HepG2 (cell line): Measurements from ENCODE around the gene CDCP2. TPM values are rescaled to one million over a fixed set of nuclear protein-coding genes. Genes with fewer than 3 reads are reported as not detected.

ENCODE experiments used
- ATAC-seq: fragments of 200-7000 bp; cut with Tn5 transposase; 3 replicates; pipeline ENCODE4 v1.9.1; 2020; ENCODE audit warnings: mild to moderate bottlenecking, moderate library complexity
- BruUV-seq: library from RNA; stranded (reverse); fragments of 400-500 nt; replicated peaks from 2 replicates; lab custom pipeline; 2021; lab: Mats Ljungman, UMichigan
- CTCF ChIA-PET: fragments of 300-600 bp; formaldehyde crosslinking; extraction: SDS; loops from one replicate; lab custom pipeline; 2021; ENCODE audit warnings: low total read pairs, inconsistent platforms, low intra/inter-chr PET ratio; lab: Yijun Ruan, JAX
- POLR2A ChIA-PET: fragments of 350-600 bp; sonication (Branson Sonifier 250); formaldehyde crosslinking; loops from one replicate; lab custom pipeline; 2020; ENCODE audit warnings: antibody characterized with exemption, inconsistent platforms; lab: Yijun Ruan, JAX
- DNase-seq: peaks from one replicate; pipeline ENCODE4 v3.0.0-alpha.2; 2015; ENCODE audit warnings: low spot score
- FAIRE-seq: peaks from 3 replicates; lab custom pipeline; 2011; peaks lifted over from hg19 to GRCh38; lab: Jason Lieb, UNC
- H2AFZ ChIP-seq: one replicate; pipeline ENCODE4 v1.6.1; 2011; ENCODE audit warnings: low read length, inconsistent platforms
- H3K27ac ChIP-seq: fragments of 300-600 bp; 3 replicates; pipeline ENCODE4 v1.8.0; 2011; ENCODE audit warnings: mixed run types, mild to moderate bottlenecking, mixed read lengths, low read length, inconsistent platforms; ENCODE audit not compliant: insufficient read depth; ENCODE audit errors: extremely low read length
- H3K27me3 ChIP-seq, 2 experiments: fragments of 200-600 bp in 1 of 2; 2 replicates in 1 of 2; 3 replicates in 1 of 2; pipeline versions ENCODE4 v1.6.0 to v1.8.0; 2011; ENCODE audit warnings: low read length in 2 of 2, mild to moderate bottlenecking in 2 of 2, moderate library complexity in 2 of 2, inconsistent platforms in 1 of 2; ENCODE audit not compliant: insufficient read depth in 2 of 2, control insufficient read depth in 1 of 2
- H3K36me3 ChIP-seq, 2 experiments: fragments of 200-600 bp in 1 of 2; replicated peaks in 1 of 2; 2 replicates in 1 of 2; 3 replicates in 1 of 2; pipeline versions ENCODE4 v1.5.1 to v1.8.0; 2011; ENCODE audit warnings: low read length in 2 of 2, inconsistent platforms in 1 of 2; ENCODE audit not compliant: insufficient read depth in 2 of 2, control insufficient read depth in 1 of 2
- H3K4me1 ChIP-seq: 2 replicates; pipeline ENCODE4 v1.5.1; 2012; ENCODE audit warnings: low read length, inconsistent platforms; ENCODE audit not compliant: insufficient read depth
- H3K4me2 ChIP-seq: 2 replicates; pipeline ENCODE4 v1.6.0; 2011; ENCODE audit warnings: low read depth, low read length, inconsistent platforms
- H3K4me3 ChIP-seq, 3 experiments: fragments of 200-600 bp in 1 of 3; sonication (generic), shearing (Covaris generic) in 1 of 3; replicated peaks in 1 of 3; 2 replicates each; pipeline ENCODE4 v1.5.1; 2011 to 2016; ENCODE audit warnings: low read length in 3 of 3, inconsistent platforms in 2 of 3, low read depth in 2 of 3, mild to moderate bottlenecking in 2 of 3, control low read depth in 1 of 3, mixed read lengths in 1 of 3; ENCODE audit not compliant: insufficient read depth in 1 of 3
- H3K79me2 ChIP-seq: one replicate; pipeline ENCODE4 v1.6.1; 2011; ENCODE audit warnings: low read length, inconsistent platforms; ENCODE audit not compliant: insufficient read depth
- H3K9ac ChIP-seq: 2 replicates; pipeline ENCODE4 v1.6.0; 2011; ENCODE audit warnings: mild to moderate bottlenecking, low read depth, low read length, inconsistent platforms; ENCODE audit not compliant: insufficient read depth
- H3K9me3 ChIP-seq: 2 replicates; pipeline ENCODE4 v1.5.1; 2012; ENCODE audit warnings: mild to moderate bottlenecking, low read length
- H4K20me1 ChIP-seq: 2 replicates; pipeline ENCODE4 v1.6.0; 2011; ENCODE audit warnings: inconsistent platforms, mild to moderate bottlenecking, low read length, moderate library complexity; ENCODE audit not compliant: insufficient read depth
- PRPF4 ChIP-seq: fragments of 200-400 bp; formaldehyde crosslinking; IDR thresholded peaks from 2 replicates; pipeline ENCODE4 v1.6.1; 2016; ENCODE audit warnings: low read length, low read depth; ENCODE audit not compliant: poor library complexity, severe bottlenecking
- RAD21 ChIP-seq: fragments of 450-650 bp; formaldehyde crosslinking; IDR thresholded peaks from 2 replicates; pipeline ENCODE4 v1.5.0; 2020; ENCODE audit warnings: mild to moderate bottlenecking
- REPIN1 ChIP-seq: sonication (generic); formaldehyde crosslinking; IDR thresholded peaks from 2 replicates; pipeline ENCODE4 v1.8.0; 2022; ENCODE audit warnings: missing genetic modification reagents, low read depth, mild to moderate bottlenecking, borderline replicate concordance
- RFX5 ChIP-seq: IDR thresholded peaks from 2 replicates; pipeline ENCODE4 v1.6.1; 2011; ENCODE audit warnings: low read depth, low read length, improper control_type of control experiment
- SNRNP70 ChIP-seq: fragments of 200-400 bp; formaldehyde crosslinking; IDR thresholded peaks from 2 replicates; pipeline ENCODE4 v1.6.1; 2017; ENCODE audit warnings: mild to moderate bottlenecking, low read depth, low read length, moderate library complexity
- ZNF138 ChIP-seq: sonication (generic); formaldehyde crosslinking; IDR thresholded peaks from 2 replicates; pipeline ENCODE4 v1.5.0; 2020; ENCODE audit warnings: mild to moderate bottlenecking, low read depth, missing genetic modification reagents
- ZNF674 ChIP-seq: sonication (generic); formaldehyde crosslinking; IDR thresholded peaks from 2 replicates; pipeline ENCODE4 v1.5.0; 2020; ENCODE audit warnings: low read depth, mild to moderate bottlenecking, missing genetic modification reagents
- ZNF782 ChIP-seq: sonication (generic); formaldehyde crosslinking; IDR thresholded peaks from 2 replicates; pipeline ENCODE4 v1.4.0; 2020; ENCODE audit warnings: missing genetic modification reagents, mild to moderate bottlenecking, borderline replicate concordance
- WGBS: methylation state at CpG from one replicate; pipeline ENCODE4 v1.1.6; 2017; ENCODE audit warnings: low lambda C conversion rate; 5-methylcytosine and 5-hydroxymethylcytosine counted together
- in situ Hi-C: cut with HindIII; loops from 2 replicates; pipeline ENCODE4 v1.10.0; 2017; ENCODE audit warnings: low pct_unique_long_range_greater_than_20kb; ENCODE audit not compliant: extremely low pct_ligation_motif_present
- intact Hi-C: fragments of 100-400 bp; cut with micrococcal nuclease; formaldehyde crosslinking; loops from one replicate; pipeline ENCODE4 v1.10.0; 2022; ENCODE audit not compliant: unreplicated experiment
- polyA plus RNA-seq, 8 experiments: library from polyadenylated mRNA; depleted of rRNA in 3 of 8; stranded (reverse) in 7 of 8; unstranded in 1 of 8; fragments of >200 nt; fragmentation: Illumina TruSeq in 4 of 8; extraction: Trizol in 4 of 8; gene quantifications; 2 replicates each; pipeline versions ENCODE4 v1.2.1 to v1.2.3, GENCODE V29; 2011 to 2016; ENCODE audit warnings: low read depth in 4 of 8, missing spikeins in 1 of 8, mixed read lengths in 1 of 8; ENCODE audit not compliant: insufficient read depth in 1 of 8
- total RNA-seq, 5 experiments: library from RNA; depleted of rRNA; stranded (reverse); fragments of >200 nt; fragmentation: Illumina TruSeq; extraction: Trizol; gene quantifications; 2 replicates each; pipeline ENCODE4 v1.2.3, GENCODE V29; 2016; ENCODE audit warnings: low read depth in 1 of 5
- TF ChIP-seq, protein P1 (sequence below): sonication (generic); formaldehyde crosslinking; IDR thresholded peaks from 2 replicates; pipeline ENCODE4 v1.4.0; 2020; ENCODE audit warnings: mild to moderate bottlenecking, missing genetic modification reagents, borderline replicate concordance
- TF ChIP-seq, protein P2 (sequence below): sonication (generic); formaldehyde crosslinking; IDR thresholded peaks from 2 replicates; pipeline ENCODE4 v1.8.1; 2023; ENCODE audit warnings: mild to moderate bottlenecking, missing genetic modification reagents
- TF ChIP-seq, protein P3 (sequence below): sonication (generic); formaldehyde crosslinking; IDR thresholded peaks from 2 replicates; pipeline ENCODE4 v1.5.1; 2020; ENCODE audit warnings: missing genetic modification reagents, mild to moderate bottlenecking, borderline replicate concordance

Gene CDCP2
- total and polyA plus RNA-seq, 2 of the 13 experiments (the other 11 are each of a cell fraction or from before 2014, with no cell fraction given) = not detected

DNA sequence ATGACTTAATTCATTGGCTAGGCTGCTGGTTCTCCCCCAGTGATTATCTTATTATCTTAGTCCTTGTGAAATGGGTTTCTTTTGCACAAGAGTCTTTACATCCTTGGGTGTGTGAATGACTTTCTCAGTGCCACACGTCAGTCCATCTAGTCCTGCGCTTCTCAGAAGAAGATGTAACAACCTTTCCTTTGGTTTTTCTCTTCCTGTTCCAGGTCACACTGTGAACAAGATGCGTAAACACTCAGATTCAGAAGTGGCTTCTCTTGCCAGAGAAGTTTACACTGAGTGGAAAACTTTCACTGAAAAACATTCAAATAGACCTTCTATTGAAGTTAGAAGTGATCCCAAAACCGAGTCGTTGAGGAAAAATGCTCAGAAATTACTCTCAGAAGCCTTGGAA, 64.4 kb downstream of the CDCP2 start:
- Histone ChIP-seq H3K27ac (no peak overlapping the region), H3K36me3 (no peaks in the 10 kb centered on the region; a peak in 1 of 5 replicates), H3K4me3 (no peak overlapping the region), H3K27me3 (no peaks in the 10 kb centered on the region), H3K4me2 (no peak overlapping the region), H2AFZ (no peak overlapping the region), H3K9ac (no peak overlapping the region), H3K4me1 (peaks cover 9% of the 10 kb centered on the region; the same call in 1 of the 2 replicates), H3K9me3 (no peaks in the 10 kb centered on the region), H4K20me1 (no peaks in the 10 kb centered on the region), H3K79me2 (no peaks in the 10 kb centered on the region)
- DNase-seq (no peak), FAIRE-seq (no peak), ATAC-seq (no peak)
- ChIA-PET POLR2A (no interaction called here), CTCF (no interaction called here)
- in situ Hi-C loops = no loop called here
- TF ChIP-seq ZNF674 (CRISPR knock-in tag) = no peak
- no peak for TF ChIP-seq REPIN1 (CRISPR knock-in tag)
- TF ChIP-seq RAD21 (CRISPR knock-in tag) = no peak
- TF ChIP-seq ZNF782 (CRISPR knock-in tag) = no peak
- TF ChIP-seq, protein P1, sequence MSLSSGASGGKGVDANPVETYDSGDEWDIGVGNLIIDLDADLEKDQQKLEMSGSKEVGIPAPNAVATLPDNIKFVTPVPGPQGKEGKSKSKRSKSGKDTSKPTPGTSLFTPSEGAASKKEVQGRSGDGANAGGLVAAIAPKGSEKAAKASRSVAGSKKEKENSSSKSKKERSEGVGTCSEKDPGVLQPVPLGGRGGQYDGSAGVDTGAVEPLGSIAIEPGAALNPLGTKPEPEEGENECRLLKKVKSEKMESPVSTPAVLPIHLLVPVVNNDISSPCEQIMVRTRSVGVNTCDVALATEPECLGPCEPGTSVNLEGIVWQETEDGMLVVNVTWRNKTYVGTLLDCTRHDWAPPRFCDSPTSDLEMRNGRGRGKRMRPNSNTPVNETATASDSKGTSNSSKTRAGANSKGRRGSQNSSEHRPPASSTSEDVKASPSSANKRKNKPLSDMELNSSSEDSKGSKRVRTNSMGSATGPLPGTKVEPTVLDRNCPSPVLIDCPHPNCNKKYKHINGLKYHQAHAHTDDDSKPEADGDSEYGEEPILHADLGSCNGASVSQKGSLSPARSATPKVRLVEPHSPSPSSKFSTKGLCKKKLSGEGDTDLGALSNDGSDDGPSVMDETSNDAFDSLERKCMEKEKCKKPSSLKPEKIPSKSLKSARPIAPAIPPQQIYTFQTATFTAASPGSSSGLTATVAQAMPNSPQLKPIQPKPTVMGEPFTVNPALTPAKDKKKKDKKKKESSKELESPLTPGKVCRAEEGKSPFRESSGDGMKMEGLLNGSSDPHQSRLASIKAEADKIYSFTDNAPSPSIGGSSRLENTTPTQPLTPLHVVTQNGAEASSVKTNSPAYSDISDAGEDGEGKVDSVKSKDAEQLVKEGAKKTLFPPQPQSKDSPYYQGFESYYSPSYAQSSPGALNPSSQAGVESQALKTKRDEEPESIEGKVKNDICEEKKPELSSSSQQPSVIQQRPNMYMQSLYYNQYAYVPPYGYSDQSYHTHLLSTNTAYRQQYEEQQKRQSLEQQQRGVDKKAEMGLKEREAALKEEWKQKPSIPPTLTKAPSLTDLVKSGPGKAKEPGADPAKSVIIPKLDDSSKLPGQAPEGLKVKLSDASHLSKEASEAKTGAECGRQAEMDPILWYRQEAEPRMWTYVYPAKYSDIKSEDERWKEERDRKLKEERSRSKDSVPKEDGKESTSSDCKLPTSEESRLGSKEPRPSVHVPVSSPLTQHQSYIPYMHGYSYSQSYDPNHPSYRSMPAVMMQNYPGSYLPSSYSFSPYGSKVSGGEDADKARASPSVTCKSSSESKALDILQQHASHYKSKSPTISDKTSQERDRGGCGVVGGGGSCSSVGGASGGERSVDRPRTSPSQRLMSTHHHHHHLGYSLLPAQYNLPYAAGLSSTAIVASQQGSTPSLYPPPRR (CRISPR knock-in tag) = no peak
- no peak for TF ChIP-seq SNRNP70
- TF ChIP-seq, protein P2, sequence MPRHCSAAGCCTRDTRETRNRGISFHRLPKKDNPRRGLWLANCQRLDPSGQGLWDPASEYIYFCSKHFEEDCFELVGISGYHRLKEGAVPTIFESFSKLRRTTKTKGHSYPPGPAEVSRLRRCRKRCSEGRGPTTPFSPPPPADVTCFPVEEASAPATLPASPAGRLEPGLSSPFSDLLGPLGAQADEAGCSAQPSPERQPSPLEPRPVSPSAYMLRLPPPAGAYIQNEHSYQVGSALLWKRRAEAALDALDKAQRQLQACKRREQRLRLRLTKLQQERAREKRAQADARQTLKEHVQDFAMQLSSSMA = no peak
- no peak for TF ChIP-seq ZNF138 (CRISPR knock-in tag)
- no peak for TF ChIP-seq RFX5
- no peak for TF ChIP-seq PRPF4
- TF ChIP-seq, protein P3, sequence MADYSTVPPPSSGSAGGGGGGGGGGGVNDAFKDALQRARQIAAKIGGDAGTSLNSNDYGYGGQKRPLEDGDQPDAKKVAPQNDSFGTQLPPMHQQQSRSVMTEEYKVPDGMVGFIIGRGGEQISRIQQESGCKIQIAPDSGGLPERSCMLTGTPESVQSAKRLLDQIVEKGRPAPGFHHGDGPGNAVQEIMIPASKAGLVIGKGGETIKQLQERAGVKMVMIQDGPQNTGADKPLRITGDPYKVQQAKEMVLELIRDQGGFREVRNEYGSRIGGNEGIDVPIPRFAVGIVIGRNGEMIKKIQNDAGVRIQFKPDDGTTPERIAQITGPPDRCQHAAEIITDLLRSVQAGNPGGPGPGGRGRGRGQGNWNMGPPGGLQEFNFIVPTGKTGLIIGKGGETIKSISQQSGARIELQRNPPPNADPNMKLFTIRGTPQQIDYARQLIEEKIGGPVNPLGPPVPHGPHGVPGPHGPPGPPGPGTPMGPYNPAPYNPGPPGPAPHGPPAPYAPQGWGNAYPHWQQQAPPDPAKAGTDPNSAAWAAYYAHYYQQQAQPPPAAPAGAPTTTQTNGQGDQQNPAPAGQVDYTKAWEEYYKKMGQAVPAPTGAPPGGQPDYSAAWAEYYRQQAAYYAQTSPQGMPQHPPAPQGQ (CRISPR knock-in tag) = no peak
- intact Hi-C loops = no loop called here
- WGBS = 95% methylated on average over 5 of the region's 5 CpGs
- BruUV-seq = no TSS peak
